Gastroesophageal sphincter (tissue), 3 donors: ENCODE measurements around the gene CADM1.

Experiments used
- EP300 ChIP-seq: sonication (generic); formaldehyde crosslinking; IDR thresholded peaks from one replicate; pipeline ENCODE4 v1.6.1; 2017; ENCODE audit warnings: antibody characterized with exemption, mild to moderate bottlenecking
- POLR2A ChIP-seq, 2 donors: fragments of 450-650 bp; IDR thresholded peaks; one replicate each; pipeline ENCODE4 v1.6.1; 2017; ENCODE audit warnings: antibody characterized with exemption in 2 of 2, mild to moderate bottlenecking in 2 of 2, moderate library complexity in 1 of 2
- POLR2AphosphoS5 ChIP-seq: sonication (generic); formaldehyde crosslinking; IDR thresholded peaks from one replicate; pipeline ENCODE4 v1.6.1; 2017; ENCODE audit warnings: antibody characterized with exemption
- TF ChIP-seq, protein P1 (sequence below), 4 experiments: fragments of 200-600 bp in 2 of 4; fragments of 450-650 bp in 2 of 4; sonication (generic) in 1 of 4; IDR thresholded peaks; one replicate each; pipeline ENCODE4 v1.5.1; 2017 to 2019; ENCODE audit warnings: antibody characterized with exemption in 4 of 4, mild to moderate bottlenecking in 2 of 4, moderate library complexity in 2 of 4

GRCh38 chr11:115191761-115192160 is 312.5 kb downstream of the CADM1 start:
- TF ChIP-seq POLR2AphosphoS5 (no peak), POLR2A (IDR thresholded peaks at IDR 0.05) (no peak), EP300 (no peak)
- TF ChIP-seq, protein P1, sequence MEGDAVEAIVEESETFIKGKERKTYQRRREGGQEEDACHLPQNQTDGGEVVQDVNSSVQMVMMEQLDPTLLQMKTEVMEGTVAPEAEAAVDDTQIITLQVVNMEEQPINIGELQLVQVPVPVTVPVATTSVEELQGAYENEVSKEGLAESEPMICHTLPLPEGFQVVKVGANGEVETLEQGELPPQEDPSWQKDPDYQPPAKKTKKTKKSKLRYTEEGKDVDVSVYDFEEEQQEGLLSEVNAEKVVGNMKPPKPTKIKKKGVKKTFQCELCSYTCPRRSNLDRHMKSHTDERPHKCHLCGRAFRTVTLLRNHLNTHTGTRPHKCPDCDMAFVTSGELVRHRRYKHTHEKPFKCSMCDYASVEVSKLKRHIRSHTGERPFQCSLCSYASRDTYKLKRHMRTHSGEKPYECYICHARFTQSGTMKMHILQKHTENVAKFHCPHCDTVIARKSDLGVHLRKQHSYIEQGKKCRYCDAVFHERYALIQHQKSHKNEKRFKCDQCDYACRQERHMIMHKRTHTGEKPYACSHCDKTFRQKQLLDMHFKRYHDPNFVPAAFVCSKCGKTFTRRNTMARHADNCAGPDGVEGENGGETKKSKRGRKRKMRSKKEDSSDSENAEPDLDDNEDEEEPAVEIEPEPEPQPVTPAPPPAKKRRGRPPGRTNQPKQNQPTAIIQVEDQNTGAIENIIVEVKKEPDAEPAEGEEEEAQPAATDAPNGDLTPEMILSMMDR (IDR thresholded peaks at IDR 0.05), result no peak
